Esophagus squamous epithelium (tissue), 5 donors: Measurements from ENCODE around the gene STK32A. TPM values are rescaled to one million over a fixed set of nuclear protein-coding genes. Genes with fewer than 3 reads are reported as not detected.

Source experiments
- DNase-seq: peaks from one replicate; lab custom pipeline; 2025; lab: John Stamatoyannopoulos, UW
- H3K27ac ChIP-seq, 4 donors: fragments of 200-600 bp; sonication (generic); one replicate each; pipeline ENCODE4 v1.5.1; 2016 to 2019; ENCODE audit warnings: mild to moderate bottlenecking in 1 of 4
- H3K27me3 ChIP-seq, 4 donors: fragments of 200-600 bp; sonication (generic); 1 replicate in 3 of 4; 2 replicates in 1 of 4; pipeline versions ENCODE4 v1.5.1 to v1.6.0; 2017 to 2021; ENCODE audit warnings: antibody characterized with exemption in 1 of 4
- H3K36me3 ChIP-seq, 3 donors: fragments of 200-600 bp; sonication (generic); one replicate each; pipeline ENCODE4 v1.5.1; 2016 to 2019
- H3K4me1 ChIP-seq, 3 donors: fragments of 200-600 bp; sonication (generic); one replicate each; pipeline ENCODE4 v1.5.1; 2017 to 2019
- H3K4me3 ChIP-seq, 4 donors: fragments of 200-600 bp; sonication (generic); 1 replicate in 3 of 4; 2 replicates in 1 of 4; pipeline ENCODE4 v1.5.1; 2016 to 2019; ENCODE audit warnings: mild to moderate bottlenecking in 2 of 4, moderate library complexity in 1 of 4
- H3K9me3 ChIP-seq, 3 donors: fragments of 200-600 bp; sonication (generic); one replicate each; pipeline ENCODE4 v1.5.1; 2016 to 2019
- CTCF ChIP-seq, 6 experiments: fragments of 450-650 bp in 4 of 6; fragments of 200-600 bp in 2 of 6; sonication (generic) in 2 of 6; IDR thresholded peaks; one replicate each; pipeline ENCODE4 v1.5.1; 2016 to 2019; ENCODE audit warnings: antibody characterized with exemption in 6 of 6, mild to moderate bottlenecking in 4 of 6, moderate library complexity in 4 of 6
- POLR2A ChIP-seq, 4 donors: fragments of 450-650 bp; IDR thresholded peaks; one replicate each; pipeline ENCODE4 v1.6.1; 2017; ENCODE audit warnings: antibody characterized with exemption in 4 of 4, mild to moderate bottlenecking in 4 of 4, moderate library complexity in 3 of 4
- WGBS, 2 donors: methylation state at CpG; one replicate each; pipeline ENCODE4 v1.1.5; 2018; 5-methylcytosine and 5-hydroxymethylcytosine counted together
- intact Hi-C: fragments of 100-400 bp; cut with DNase I; formaldehyde crosslinking; loops from one replicate; pipeline ENCODE4 v1.15.0; 2022
- total RNA-seq, 4 donors: library from RNA; depleted of rRNA; stranded (reverse); fragments of >200 nt; gene quantifications; one replicate each; pipeline ENCODE4 v1.1.0, GENCODE V29; 2016
- donor health status: DM: yes; HTN: yes; CAD: no.

Gene STK32A
- total RNA-seq, 4 donors from 2014 or later, result 0.26 to 1.7 (median 0.38) TPM; not detected in 1

DNA sequence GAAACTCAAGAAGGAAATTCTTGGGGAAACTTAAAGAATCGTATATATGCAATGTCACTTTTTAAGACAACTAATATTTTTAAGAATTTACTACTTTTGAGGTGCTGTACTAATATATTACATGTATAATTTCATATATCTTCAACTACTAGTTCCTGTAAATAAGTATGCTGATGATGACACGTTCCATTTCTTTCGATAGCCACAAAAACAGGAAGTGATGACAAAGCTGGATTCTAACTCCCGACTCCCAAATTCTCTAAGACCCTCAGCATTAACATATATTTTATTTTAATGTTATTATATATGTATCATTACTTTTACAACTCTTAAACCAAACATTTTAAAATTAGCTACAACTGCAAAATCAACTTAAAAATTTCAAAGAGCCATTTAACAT is 74.8 kb downstream of the STK32A start:
- TF ChIP-seq CTCF (IDR thresholded peaks at IDR 0.05), result no peak
- no peak for TF ChIP-seq POLR2A (IDR thresholded peaks at IDR 0.05)
- Histone ChIP-seq H3K27ac (peak overlapping the region in 3 of 4 donors; percentile 12 to 66 (median 32)), H3K4me3 (no peak overlapping the region), H3K27me3 (no peaks in the 10 kb centered on the region), H3K36me3 (no peaks in the 10 kb centered on the region), H3K9me3 (no peaks in the 10 kb centered on the region), H3K4me1 (peaks cover 0 to 29% (median 0%) of the 10 kb centered on the region in 3 donors)
- DNase-seq, result no peak
- WGBS, 2 donors, result 46 to 57% methylated on average over 4 of the region's 4 CpGs
- intact Hi-C loops, result no loop called here

DNA sequence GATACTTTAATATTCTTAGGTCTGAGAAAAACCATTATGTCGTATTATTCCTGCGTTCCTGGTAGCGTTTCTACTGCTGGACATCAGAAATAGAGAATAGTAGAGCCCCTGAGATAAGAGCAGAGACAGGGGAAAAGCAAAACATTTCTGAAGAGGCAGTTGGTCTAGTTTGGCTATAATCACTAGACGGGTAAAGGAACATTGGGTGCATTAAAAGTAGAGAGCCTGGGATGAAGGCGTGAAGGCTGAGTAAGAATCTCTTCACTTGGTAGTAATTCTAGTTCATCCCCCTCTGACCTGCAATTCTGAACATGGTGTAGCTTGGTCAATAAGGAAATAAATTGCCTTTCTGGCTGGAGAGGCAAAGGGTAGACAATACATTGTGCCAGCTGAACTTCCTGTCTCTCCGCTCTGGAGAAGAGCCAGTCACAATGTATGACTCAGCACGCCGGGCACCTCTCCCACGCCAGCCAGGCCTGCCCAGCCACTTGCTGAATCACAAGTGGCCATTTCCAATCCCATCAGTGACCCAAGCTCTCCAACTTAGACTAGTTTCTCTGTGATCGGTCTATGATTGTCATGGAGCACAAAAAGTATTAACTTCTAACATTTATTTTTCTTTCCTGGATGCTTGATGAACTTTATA is 75.4 kb downstream of the STK32A start:
- WGBS, 2 donors, result 42 to 56% methylated on average over 10 of the region's 10 CpGs
- Histone ChIP-seq H3K4me1 (peaks cover 0 to 26% (median 0%) of the 10 kb centered on the region in 3 donors), H3K4me3 (no peak overlapping the region), H3K9me3 (no peaks in the 10 kb centered on the region), H3K27me3 (no peaks in the 10 kb centered on the region), H3K36me3 (no peaks in the 10 kb centered on the region), H3K27ac (peak overlapping the region in 3 of 4 donors; percentile 12 to 66 (median 32))
- DNase-seq, result no peak
- intact Hi-C loops, result no loop called here
- TF ChIP-seq CTCF (IDR thresholded peaks at IDR 0.05), result no peak
- TF ChIP-seq POLR2A (IDR thresholded peaks at IDR 0.05), result no peak

DNA sequence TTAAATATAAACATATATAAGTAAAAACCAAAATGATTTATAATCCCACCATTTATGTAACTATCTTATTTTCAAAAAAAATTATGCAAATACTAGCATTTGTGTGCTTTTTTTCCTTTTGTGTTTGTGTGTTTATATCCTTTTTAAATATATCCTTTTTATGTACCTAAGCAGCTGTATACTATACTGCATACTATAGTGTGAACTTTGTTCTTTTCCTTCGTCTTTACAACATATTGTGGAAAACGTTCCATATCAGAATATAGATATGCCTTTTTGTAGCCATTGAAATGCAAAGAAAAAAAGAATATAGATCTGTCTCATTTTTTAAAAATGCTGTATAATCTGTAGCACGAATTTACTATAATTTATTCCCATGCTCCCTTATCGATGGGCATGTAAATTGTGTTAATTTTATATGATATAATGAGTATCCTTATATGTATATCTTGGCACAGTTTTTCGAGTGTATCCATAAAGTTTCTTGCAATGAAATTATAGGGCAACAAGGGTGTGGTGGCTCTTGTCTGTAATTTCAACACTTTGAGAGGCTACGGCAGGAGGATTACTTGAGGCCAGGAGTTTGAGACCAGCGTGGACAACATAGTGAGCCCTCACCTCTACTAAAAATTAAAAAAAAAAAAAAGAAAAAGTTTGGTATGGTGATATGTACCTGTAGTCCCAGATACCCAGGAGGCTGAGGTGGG is 83.3 kb downstream of the STK32A start:
- H3K27me3 ChIP-seq, result no peaks in the 10 kb centered on the region
- H3K9me3 ChIP-seq, result no peaks in the 10 kb centered on the region
- 83 to 88% methylated on average over 7 of the region's 7 CpGs for WGBS, 2 donors
- no peaks in the 10 kb centered on the region for H3K36me3 ChIP-seq
- DNase-seq, result no peak
- H3K4me1 ChIP-seq, result no peaks in the 10 kb centered on the region
- no peak overlapping the region for H3K27ac ChIP-seq
- H3K4me3 ChIP-seq, result no peak overlapping the region
- intact Hi-C loops, result no loop called here
- TF ChIP-seq CTCF (IDR thresholded peaks at IDR 0.05), result no peak
- TF ChIP-seq POLR2A (IDR thresholded peaks at IDR 0.05), result no peak

DNA sequence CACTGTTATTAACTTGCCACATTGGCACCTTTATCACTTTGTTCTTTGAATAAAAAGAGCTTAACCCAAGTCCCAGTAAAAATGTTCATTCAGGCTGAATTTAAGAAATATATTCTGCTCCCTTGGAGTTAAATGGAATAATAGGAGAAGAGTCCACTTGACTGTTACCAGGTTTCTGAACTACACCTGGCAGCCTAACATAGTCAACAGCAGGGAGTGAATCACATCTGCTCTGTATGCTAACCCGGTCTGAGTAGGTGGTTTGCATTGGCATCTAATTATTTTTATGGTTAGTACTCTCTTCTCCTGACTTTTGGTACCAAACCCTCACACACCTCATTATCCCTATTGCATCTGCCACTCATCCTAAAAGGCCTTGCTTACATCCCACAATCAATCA is 86.7 kb downstream of the STK32A start:
- TF ChIP-seq POLR2A (IDR thresholded peaks at IDR 0.05), result no peak
- TF ChIP-seq CTCF (IDR thresholded peaks at IDR 0.05), result no peak
- no peak overlapping the region for H3K27ac ChIP-seq
- no peak overlapping the region for H3K4me3 ChIP-seq
- no peaks in the 10 kb centered on the region for H3K27me3 ChIP-seq
- 0 to 25% methylated on average over 1 of the region's 1 CpG for WGBS, 2 donors
- no peaks in the 10 kb centered on the region for H3K9me3 ChIP-seq
- intact Hi-C loops, result no loop called here
- no peaks in the 10 kb centered on the region for H3K4me1 ChIP-seq
- no peaks in the 10 kb centered on the region for H3K36me3 ChIP-seq
- DNase-seq, result no peak

DNA sequence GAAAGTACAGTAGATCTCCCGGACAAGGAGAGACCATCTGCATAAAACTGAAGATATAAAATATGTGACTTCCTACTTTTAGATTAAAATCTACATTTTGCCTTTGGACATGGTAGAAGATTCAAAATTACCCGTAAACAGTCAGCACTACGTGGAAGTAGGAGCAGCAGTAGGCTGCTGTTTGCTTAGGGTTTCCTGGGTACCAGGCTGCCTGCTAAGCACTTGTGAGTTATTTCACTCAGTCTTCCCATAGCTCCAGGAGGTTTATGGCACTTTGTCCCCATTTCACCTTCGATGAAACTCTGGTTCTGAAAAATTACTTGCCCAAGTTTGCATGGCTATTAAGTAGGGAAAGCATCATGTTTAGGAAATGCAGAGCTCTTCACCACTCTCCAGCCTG is 92.6 kb downstream of the STK32A start:
- Histone ChIP-seq H3K36me3 (no peaks in the 10 kb centered on the region), H3K4me3 (no peak overlapping the region), H3K27ac (no peak overlapping the region), H3K9me3 (no peaks in the 10 kb centered on the region), H3K27me3 (no peaks in the 10 kb centered on the region), H3K4me1 (no peaks in the 10 kb centered on the region)
- no peak for TF ChIP-seq CTCF (IDR thresholded peaks at IDR 0.05)
- TF ChIP-seq POLR2A (IDR thresholded peaks at IDR 0.05), result no peak
- WGBS, 2 donors, result 62 to 74% methylated on average over 4 of the region's 4 CpGs
- DNase-seq, result no peak
- intact Hi-C loops, result no loop called here
